ENCODE data around the gene CEP57.

Gene CEP57

DNA sequence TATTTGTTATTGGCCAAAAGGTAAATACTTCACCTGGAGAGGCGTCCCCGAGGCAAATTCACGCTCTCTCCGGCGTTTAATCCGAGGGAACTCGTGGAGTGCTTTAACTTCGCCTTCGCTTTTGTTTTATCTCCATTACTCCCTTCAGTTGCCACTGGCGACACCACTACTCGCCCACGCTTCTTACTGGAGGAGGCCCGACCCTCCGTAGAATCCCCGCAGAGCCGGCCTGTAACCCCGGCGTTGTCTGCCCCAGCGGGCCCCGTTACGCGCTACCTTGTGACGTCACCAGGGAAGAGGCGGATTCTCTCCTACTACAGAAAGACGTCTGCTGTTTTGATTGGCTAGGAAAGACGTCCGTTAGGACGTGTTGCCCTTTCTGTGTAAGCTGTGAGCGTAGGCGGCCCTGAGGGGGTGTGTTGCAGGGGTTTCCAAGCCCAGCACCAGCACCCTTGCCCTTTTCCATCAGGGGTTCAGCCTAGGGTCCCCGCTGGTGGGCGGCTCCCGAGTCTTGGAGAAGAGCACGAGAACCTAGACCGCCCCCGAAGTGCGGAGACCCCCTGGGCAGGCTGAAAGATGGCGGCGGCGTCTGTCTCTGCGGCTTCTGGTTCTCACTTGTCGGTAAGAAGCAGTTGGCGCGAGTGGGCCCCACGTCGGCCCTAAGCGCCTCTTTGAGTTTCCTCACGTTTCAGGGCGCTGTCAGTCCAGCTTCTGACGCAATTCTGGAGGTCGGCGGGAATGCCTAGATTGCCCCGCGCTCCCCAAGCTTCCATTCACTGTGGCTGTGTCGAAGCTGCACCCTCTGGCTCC lies at the start of gene CEP57:
Gene CEP57 (plus strand): TSS at position 376 of the 810 bp plus-strand sequence. CDS start 201 bp downstream, at position 577.
- TF ChIP-seq, protein P1, sequence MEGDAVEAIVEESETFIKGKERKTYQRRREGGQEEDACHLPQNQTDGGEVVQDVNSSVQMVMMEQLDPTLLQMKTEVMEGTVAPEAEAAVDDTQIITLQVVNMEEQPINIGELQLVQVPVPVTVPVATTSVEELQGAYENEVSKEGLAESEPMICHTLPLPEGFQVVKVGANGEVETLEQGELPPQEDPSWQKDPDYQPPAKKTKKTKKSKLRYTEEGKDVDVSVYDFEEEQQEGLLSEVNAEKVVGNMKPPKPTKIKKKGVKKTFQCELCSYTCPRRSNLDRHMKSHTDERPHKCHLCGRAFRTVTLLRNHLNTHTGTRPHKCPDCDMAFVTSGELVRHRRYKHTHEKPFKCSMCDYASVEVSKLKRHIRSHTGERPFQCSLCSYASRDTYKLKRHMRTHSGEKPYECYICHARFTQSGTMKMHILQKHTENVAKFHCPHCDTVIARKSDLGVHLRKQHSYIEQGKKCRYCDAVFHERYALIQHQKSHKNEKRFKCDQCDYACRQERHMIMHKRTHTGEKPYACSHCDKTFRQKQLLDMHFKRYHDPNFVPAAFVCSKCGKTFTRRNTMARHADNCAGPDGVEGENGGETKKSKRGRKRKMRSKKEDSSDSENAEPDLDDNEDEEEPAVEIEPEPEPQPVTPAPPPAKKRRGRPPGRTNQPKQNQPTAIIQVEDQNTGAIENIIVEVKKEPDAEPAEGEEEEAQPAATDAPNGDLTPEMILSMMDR (IDR thresholded peaks at IDR 0.05; ENCODE audit: poor library complexity, severe bottlenecking): no peak
- H3K36me3 ChIP-seq (ENCODE audit: low read depth): peaks cover 42% of the 10 kb centered on the region
- ATAC-seq (ENCODE audit: low read depth) (peak; percentile 71), DNase-seq (ENCODE audit: low spot score) (peak; percentile 96)
- no peaks in the 10 kb centered on the region for H3K9me3 ChIP-seq (ENCODE audit: severe bottlenecking)
- H3K4me1 ChIP-seq (ENCODE audit: insufficient read depth, poor library complexity, severe bottlenecking): peaks cover 7% of the 10 kb centered on the region
- H3K4me3 ChIP-seq (ENCODE audit: severe bottlenecking): peak within 1 kb of the TSS; percentile 95
- H3K27ac ChIP-seq (ENCODE audit: poor library complexity, severe bottlenecking): peak within 1 kb of the TSS; percentile 74
- no peaks in the 10 kb centered on the region for H3K27me3 ChIP-seq (ENCODE audit: insufficient read depth, poor library complexity, severe bottlenecking)

DNA sequence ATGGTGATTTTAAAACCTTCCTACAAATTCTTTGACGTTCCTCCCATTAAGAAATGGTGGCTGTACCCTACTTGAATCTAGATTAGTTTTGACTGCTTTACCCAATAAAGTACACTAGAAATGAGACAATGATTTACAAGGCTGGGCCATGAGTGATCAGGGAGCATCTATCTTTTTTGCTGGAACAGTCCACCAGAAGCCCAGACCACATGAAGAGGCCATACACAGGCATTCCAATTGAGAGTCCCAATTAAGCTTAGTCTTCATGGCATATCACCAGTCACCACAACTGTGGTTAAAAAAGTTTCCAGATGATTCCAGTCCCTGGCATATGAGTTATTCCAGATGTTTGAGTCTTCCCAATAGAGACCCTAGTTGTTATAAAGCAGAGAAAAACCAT lies 40.2 kb upstream of the CEP57 start:
- no peaks in the 10 kb centered on the region for H3K4me1 ChIP-seq (ENCODE audit: insufficient read depth, poor library complexity, severe bottlenecking)
- no peak for DNase-seq (ENCODE audit: low spot score)
- H3K4me3 ChIP-seq (ENCODE audit: severe bottlenecking): no peak overlapping the region
- TF ChIP-seq, protein P1 (IDR thresholded peaks at IDR 0.05; ENCODE audit: poor library complexity, severe bottlenecking): no peak
- H3K27me3 ChIP-seq (ENCODE audit: insufficient read depth, poor library complexity, severe bottlenecking): no peaks in the 10 kb centered on the region
- ATAC-seq (ENCODE audit: low read depth): no peak
- H3K9me3 ChIP-seq (ENCODE audit: severe bottlenecking): no peaks in the 10 kb centered on the region
- H3K27ac ChIP-seq (ENCODE audit: poor library complexity, severe bottlenecking): no peak overlapping the region
- no peaks in the 10 kb centered on the region for H3K36me3 ChIP-seq (ENCODE audit: low read depth)

DNA sequence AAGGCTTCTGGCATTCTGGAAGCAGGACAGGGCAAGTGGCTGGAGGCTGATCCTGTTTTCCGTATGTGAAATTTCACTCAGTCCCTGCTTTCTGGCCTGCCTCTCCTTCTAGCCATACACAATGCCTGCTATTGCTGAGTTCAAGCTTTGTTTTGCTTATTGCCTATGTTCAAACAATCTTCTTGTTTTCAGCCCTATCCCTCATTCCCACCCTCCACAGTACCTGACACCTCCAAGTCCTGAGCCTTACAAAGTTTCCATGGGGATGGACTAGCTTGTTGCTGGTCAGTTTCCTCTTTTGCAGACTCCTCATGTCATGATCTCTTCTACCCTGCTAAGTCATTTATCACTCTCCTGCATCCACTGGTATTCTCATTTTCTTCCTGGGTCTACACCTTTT lies 38.8 kb upstream of the CEP57 start:
- Histone ChIP-seq H3K27me3 (ENCODE audit: insufficient read depth, poor library complexity, severe bottlenecking) (no peaks in the 10 kb centered on the region), H3K27ac (ENCODE audit: poor library complexity, severe bottlenecking) (no peak overlapping the region), H3K36me3 (ENCODE audit: low read depth) (no peaks in the 10 kb centered on the region), H3K4me3 (ENCODE audit: severe bottlenecking) (no peak overlapping the region), H3K4me1 (ENCODE audit: insufficient read depth, poor library complexity, severe bottlenecking) (no peaks in the 10 kb centered on the region), H3K9me3 (ENCODE audit: severe bottlenecking) (no peaks in the 10 kb centered on the region)
- DNase-seq (ENCODE audit: low spot score): no peak
- ATAC-seq (ENCODE audit: low read depth): no peak
- TF ChIP-seq, protein P1 (IDR thresholded peaks at IDR 0.05; ENCODE audit: poor library complexity, severe bottlenecking): no peak

DNA sequence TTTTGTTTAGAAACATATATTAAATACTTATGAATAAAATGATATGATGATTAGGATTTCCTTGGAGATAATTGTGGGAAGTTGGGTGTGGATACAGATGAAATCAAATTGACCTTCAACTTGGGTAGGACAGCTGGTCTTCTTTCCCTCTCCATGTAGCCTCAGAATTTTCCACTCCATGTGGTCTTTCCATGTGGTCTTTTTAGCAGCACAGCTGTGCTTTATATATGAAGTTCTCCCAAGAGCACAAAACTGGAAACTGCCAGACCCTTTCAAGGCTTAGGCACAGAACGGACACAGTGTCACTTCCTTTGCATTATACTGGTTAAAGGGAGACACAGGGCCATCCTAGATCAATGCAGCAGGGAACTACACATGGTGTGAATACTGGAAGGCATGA lies 29.4 kb upstream of the CEP57 start:
- TF ChIP-seq, protein P1 (IDR thresholded peaks at IDR 0.05; ENCODE audit: poor library complexity, severe bottlenecking): no peak
- H3K4me1 ChIP-seq (ENCODE audit: insufficient read depth, poor library complexity, severe bottlenecking): no peaks in the 10 kb centered on the region
- no peaks in the 10 kb centered on the region for H3K9me3 ChIP-seq (ENCODE audit: severe bottlenecking)
- no peaks in the 10 kb centered on the region for H3K27me3 ChIP-seq (ENCODE audit: insufficient read depth, poor library complexity, severe bottlenecking)
- DNase-seq (ENCODE audit: low spot score) (no peak), ATAC-seq (ENCODE audit: low read depth) (no peak)
- no peak overlapping the region for H3K27ac ChIP-seq (ENCODE audit: poor library complexity, severe bottlenecking)
- H3K4me3 ChIP-seq (ENCODE audit: severe bottlenecking): no peak overlapping the region
- no peaks in the 10 kb centered on the region for H3K36me3 ChIP-seq (ENCODE audit: low read depth)

DNA sequence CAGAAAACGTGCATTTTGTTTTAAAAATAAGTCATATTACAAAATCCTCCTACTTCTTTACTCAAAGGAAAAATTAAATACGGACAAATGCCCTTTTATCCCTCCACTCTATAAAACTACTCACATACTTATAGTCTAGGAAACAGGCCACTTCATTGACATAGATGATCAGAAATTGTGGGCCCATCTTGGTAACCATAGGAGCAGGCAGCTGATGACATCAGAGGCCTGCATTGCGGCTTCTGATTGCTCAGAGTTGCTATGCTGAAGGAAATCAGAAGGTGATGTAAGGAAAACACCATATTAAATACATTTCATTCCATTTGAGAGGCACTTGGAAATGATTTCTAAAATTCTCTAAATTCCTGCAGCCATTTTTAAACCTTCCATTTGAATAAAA lies 27.8 kb upstream of the CEP57 start:
- H3K9me3 ChIP-seq (ENCODE audit: severe bottlenecking): no peaks in the 10 kb centered on the region
- ATAC-seq (ENCODE audit: low read depth): no peak
- peaks cover 2% of the 10 kb centered on the region for H3K4me1 ChIP-seq (ENCODE audit: insufficient read depth, poor library complexity, severe bottlenecking)
- H3K27me3 ChIP-seq (ENCODE audit: insufficient read depth, poor library complexity, severe bottlenecking): no peaks in the 10 kb centered on the region
- H3K36me3 ChIP-seq (ENCODE audit: low read depth): no peaks in the 10 kb centered on the region
- H3K27ac ChIP-seq (ENCODE audit: poor library complexity, severe bottlenecking): no peak overlapping the region
- TF ChIP-seq, protein P1 (IDR thresholded peaks at IDR 0.05; ENCODE audit: poor library complexity, severe bottlenecking): no peak
- H3K4me3 ChIP-seq (ENCODE audit: severe bottlenecking): no peak overlapping the region
- no peak for DNase-seq (ENCODE audit: low spot score)
